SK-N-SH treated with all-trans-retinoic acid at 6 μM for 48 hours (cell line): ENCODE data around the gene AQP12A.

Experiments
- ATAC-seq: fragments of 200-7000 bp; cut with Tn5 transposase; 3 replicates; pipeline ENCODE4 v1.9.1; 2020; ENCODE audit warnings: mild to moderate bottlenecking, moderate library complexity
- ARNTL ChIP-seq: fragments of 450-650 bp; formaldehyde crosslinking; IDR thresholded peaks from 2 replicates; pipeline ENCODE4 v1.5.0; 2020; ENCODE audit warnings: low read depth, mild to moderate bottlenecking, moderate library complexity, borderline replicate concordance
- BACH2 ChIP-seq: fragments of 250-450 bp; sonication (Bioruptor Pico); IDR thresholded peaks from 2 replicates; pipeline ENCODE4 v1.9.0; 2021; ENCODE audit warnings: mild to moderate bottlenecking, borderline replicate concordance
- CREB5 ChIP-seq: fragments of 250-450 bp; sonication (Bioruptor Pico); IDR thresholded peaks from 2 replicates; pipeline ENCODE4 v1.5.1; 2020; ENCODE audit warnings: low read depth, mild to moderate bottlenecking, moderate library complexity
- CSDC2 ChIP-seq: fragments of 250-450 bp; sonication (Bioruptor Pico); IDR thresholded peaks from 2 replicates; pipeline ENCODE4 v1.5.0; 2020; ENCODE audit warnings: mild to moderate bottlenecking, moderate library complexity
- CSRNP3 ChIP-seq: fragments of 250-450 bp; sonication (Bioruptor Pico); IDR thresholded peaks from 2 replicates; pipeline ENCODE4 v1.5.1; 2021; ENCODE audit warnings: mild to moderate bottlenecking, moderate library complexity
- ESRRG ChIP-seq: fragments of 250-450 bp; sonication (Bioruptor Pico); IDR thresholded peaks from 2 replicates; pipeline ENCODE4 v1.6.1; 2021; ENCODE audit warnings: mild to moderate bottlenecking
- ISL1 ChIP-seq: fragments of 250-450 bp; sonication (Bioruptor Pico); IDR thresholded peaks from 2 replicates; pipeline ENCODE4 v2.1.2; 2022; ENCODE audit warnings: mild to moderate bottlenecking, moderate library complexity
- OSR1 ChIP-seq: fragments of 250-450 bp; sonication (Bioruptor Pico); IDR thresholded peaks from 2 replicates; pipeline ENCODE4 v1.8.0; 2022; ENCODE audit warnings: moderate library complexity, mild to moderate bottlenecking, inconsistent platforms
- PATZ1 ChIP-seq: fragments of 250-450 bp; sonication (Bioruptor Pico); IDR thresholded peaks from 2 replicates; pipeline ENCODE4 v1.8.0; 2020; ENCODE audit warnings: mild to moderate bottlenecking, moderate library complexity, borderline replicate concordance
- POU6F1 ChIP-seq: fragments of 250-450 bp; sonication (Bioruptor Pico); IDR thresholded peaks from 2 replicates; pipeline ENCODE4 v1.8.0; 2021; ENCODE audit warnings: low read depth, mild to moderate bottlenecking, moderate library complexity, borderline replicate concordance
- PPARA ChIP-seq: fragments of 250-450 bp; sonication (Bioruptor Pico); IDR thresholded peaks from 2 replicates; pipeline ENCODE4 v1.5.0; 2020; ENCODE audit warnings: mild to moderate bottlenecking, borderline replicate concordance
- TCF4 ChIP-seq: fragments of 250-450 bp; sonication (Bioruptor Pico); IDR thresholded peaks from 2 replicates; pipeline ENCODE4 v1.8.0; 2021; ENCODE audit warnings: mild to moderate bottlenecking, moderate library complexity, borderline replicate concordance
- TOX ChIP-seq: fragments of 250-450 bp; sonication (Bioruptor Pico); IDR thresholded peaks from 2 replicates; pipeline ENCODE4 v1.8.0; 2021; ENCODE audit warnings: mild to moderate bottlenecking, moderate library complexity, borderline replicate concordance
- TSHZ2 ChIP-seq: fragments of 250-450 bp; sonication (Bioruptor Pico); IDR thresholded peaks from 2 replicates; pipeline ENCODE4 v1.5.0; 2020; ENCODE audit warnings: mild to moderate bottlenecking, moderate library complexity
- ZC3H10 ChIP-seq: fragments of 250-450 bp; sonication (Bioruptor Pico); IDR thresholded peaks from 2 replicates; pipeline ENCODE4 v1.5.1; 2021; ENCODE audit warnings: mild to moderate bottlenecking, moderate library complexity
- ZFP3 ChIP-seq: fragments of 250-450 bp; sonication (Bioruptor Pico); IDR thresholded peaks from 2 replicates; pipeline ENCODE4 v1.5.0; 2020; ENCODE audit warnings: mild to moderate bottlenecking, moderate library complexity
- ZFP30 ChIP-seq: fragments of 450-650 bp; formaldehyde crosslinking; IDR thresholded peaks from 2 replicates; pipeline ENCODE4 v1.5.0; 2022; ENCODE audit warnings: mild to moderate bottlenecking, moderate library complexity
- ZNF565 ChIP-seq: fragments of 450-650 bp; formaldehyde crosslinking; conservative IDR thresholded peaks from 2 replicates; pipeline ENCODE4 v1.5.0; 2020; ENCODE audit warnings: low read depth, mild to moderate bottlenecking, moderate library complexity
- ZNF70 ChIP-seq: fragments of 450-650 bp; formaldehyde crosslinking; IDR thresholded peaks from 2 replicates; pipeline ENCODE4 v1.5.0; 2020; ENCODE audit warnings: mild to moderate bottlenecking, moderate library complexity
- ZNF8 ChIP-seq: fragments of 450-650 bp; formaldehyde crosslinking; IDR thresholded peaks from 2 replicates; pipeline ENCODE4 v1.5.0; 2020; ENCODE audit warnings: mild to moderate bottlenecking, moderate library complexity

Gene AQP12A

GRCh38 chr2:240687741-240688552 is 3.7 kb upstream of the AQP12A start:
- TF ChIP-seq ZNF8 (CRISPR knock-in tag): no peak
- no peak for TF ChIP-seq ZNF70 (CRISPR knock-in tag)
- no peak for TF ChIP-seq BACH2 (CRISPR knock-in tag)
- TF ChIP-seq ZC3H10 (CRISPR knock-in tag): no peak
- no peak for TF ChIP-seq TSHZ2 (CRISPR knock-in tag)
- TF ChIP-seq CSRNP3: no peak
- TF ChIP-seq OSR1: no peak
- no peak for TF ChIP-seq PATZ1 (CRISPR knock-in tag)
- TF ChIP-seq ZNF565 (CRISPR knock-in tag): no peak
- TF ChIP-seq ZFP3: no peak
- TF ChIP-seq ZFP30 (CRISPR knock-in tag): no peak
- TF ChIP-seq PPARA (CRISPR knock-in tag): no peak
- no peak for TF ChIP-seq ESRRG (CRISPR knock-in tag)
- TF ChIP-seq ISL1 (CRISPR knock-in tag): no peak
- TF ChIP-seq CREB5 (CRISPR knock-in tag): no peak
- TF ChIP-seq POU6F1 (CRISPR knock-in tag): no peak
- no peak for TF ChIP-seq CSDC2 (CRISPR knock-in tag)
- TF ChIP-seq TOX (CRISPR knock-in tag): no peak

GRCh38 chr2:240688553-240688919 is 3.1 kb upstream of the AQP12A start:
- TF ChIP-seq ARNTL (CRISPR knock-in tag) (no peak), TCF4 (CRISPR knock-in tag) (no peak), CSRNP3 (no peak), ZFP3 (no peak), ZNF565 (CRISPR knock-in tag) (no peak), ZNF8 (CRISPR knock-in tag) (no peak), BACH2 (CRISPR knock-in tag) (no peak), PPARA (CRISPR knock-in tag) (no peak)
- TF ChIP-seq, all 23 proteins: peak for 0
- no peak for ATAC-seq

More at GRCh38 chr2:240687741-240688552, 3.7 kb upstream of the AQP12A start:
- ATAC-seq: no peak
